Measurements from ENCODE around the gene CORIN. TPM values are rescaled to one million over a fixed set of nuclear protein-coding genes. Genes with fewer than 3 reads are reported as not detected.

CORIN gene
- polyA plus RNA-seq, 1 donor from 2014 or later, result 0.25 TPM

DNA sequence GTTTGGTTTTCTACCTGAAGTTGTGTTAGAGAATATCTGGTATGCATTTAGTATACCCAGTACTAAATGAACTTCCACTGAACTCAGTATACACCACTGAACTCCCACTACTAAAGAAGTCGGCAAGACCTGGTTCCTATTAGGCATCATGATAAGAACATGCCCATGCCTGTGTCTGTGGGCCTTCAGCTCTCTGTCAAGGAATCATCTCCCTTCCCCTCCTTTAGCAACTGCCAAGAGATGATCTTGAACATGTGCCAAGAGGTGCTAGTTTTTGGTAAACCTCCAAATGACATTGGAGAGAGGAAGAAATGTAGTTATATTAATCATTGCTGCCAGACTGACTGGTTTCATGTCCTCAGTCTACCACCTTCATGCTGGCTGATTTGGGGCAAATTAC is 239.5 kb downstream of the CORIN start:
- H3K4me3 ChIP-seq (ENCODE audit: low read length), result no peak overlapping the region
- no peaks in the 10 kb centered on the region for H3K79me2 ChIP-seq (replicated peaks; ENCODE audit: insufficient read depth, low read length)
- no peaks in the 10 kb centered on the region for H3K36me3 ChIP-seq (ENCODE audit: insufficient read depth, low read length)
- H2AFZ ChIP-seq (ENCODE audit: low read depth, low read length), result no peak overlapping the region
- TF ChIP-seq POLR2AphosphoS5 (IDR thresholded peaks at IDR 0.05) (no peak), TAF1 (IDR thresholded peaks at IDR 0.05; ENCODE audit: low read depth) (no peak), RAD21 (conservative IDR thresholded peaks at IDR 0.05) (no peak), EZH2 (IDR thresholded peaks at IDR 0.05; ENCODE audit: borderline replicate concordance, insufficient read depth, low read length, poor library complexity, severe bottlenecking) (no peak), SMC3 (conservative IDR thresholded peaks at IDR 0.05; ENCODE audit: poor library complexity) (no peak)
- TF ChIP-seq, protein P1, sequence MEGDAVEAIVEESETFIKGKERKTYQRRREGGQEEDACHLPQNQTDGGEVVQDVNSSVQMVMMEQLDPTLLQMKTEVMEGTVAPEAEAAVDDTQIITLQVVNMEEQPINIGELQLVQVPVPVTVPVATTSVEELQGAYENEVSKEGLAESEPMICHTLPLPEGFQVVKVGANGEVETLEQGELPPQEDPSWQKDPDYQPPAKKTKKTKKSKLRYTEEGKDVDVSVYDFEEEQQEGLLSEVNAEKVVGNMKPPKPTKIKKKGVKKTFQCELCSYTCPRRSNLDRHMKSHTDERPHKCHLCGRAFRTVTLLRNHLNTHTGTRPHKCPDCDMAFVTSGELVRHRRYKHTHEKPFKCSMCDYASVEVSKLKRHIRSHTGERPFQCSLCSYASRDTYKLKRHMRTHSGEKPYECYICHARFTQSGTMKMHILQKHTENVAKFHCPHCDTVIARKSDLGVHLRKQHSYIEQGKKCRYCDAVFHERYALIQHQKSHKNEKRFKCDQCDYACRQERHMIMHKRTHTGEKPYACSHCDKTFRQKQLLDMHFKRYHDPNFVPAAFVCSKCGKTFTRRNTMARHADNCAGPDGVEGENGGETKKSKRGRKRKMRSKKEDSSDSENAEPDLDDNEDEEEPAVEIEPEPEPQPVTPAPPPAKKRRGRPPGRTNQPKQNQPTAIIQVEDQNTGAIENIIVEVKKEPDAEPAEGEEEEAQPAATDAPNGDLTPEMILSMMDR (IDR thresholded peaks at IDR 0.05; ENCODE audit: poor library complexity, severe bottlenecking), result no peak
- no peaks in the 10 kb centered on the region for H3F3A ChIP-seq (ENCODE audit: insufficient read depth, low read length, poor library complexity, severe bottlenecking)
- no peaks in the 10 kb centered on the region for H3K9me3 ChIP-seq (ENCODE audit: low read length)
- no peaks in the 10 kb centered on the region for H3K27me3 ChIP-seq (ENCODE audit: insufficient read depth, low read depth, low read length)
- no peaks in the 10 kb centered on the region for H3K9me2 ChIP-seq (ENCODE audit: insufficient read depth, low read length)
- H3K27ac ChIP-seq (ENCODE audit: low read length), result no peak overlapping the region
- H3K4me2 ChIP-seq (ENCODE audit: low read length), result no peak overlapping the region
- no peak overlapping the region for H3K9ac ChIP-seq (ENCODE audit: low read length)
- H4K20me1 ChIP-seq (ENCODE audit: insufficient read depth), result no peaks in the 10 kb centered on the region

DNA sequence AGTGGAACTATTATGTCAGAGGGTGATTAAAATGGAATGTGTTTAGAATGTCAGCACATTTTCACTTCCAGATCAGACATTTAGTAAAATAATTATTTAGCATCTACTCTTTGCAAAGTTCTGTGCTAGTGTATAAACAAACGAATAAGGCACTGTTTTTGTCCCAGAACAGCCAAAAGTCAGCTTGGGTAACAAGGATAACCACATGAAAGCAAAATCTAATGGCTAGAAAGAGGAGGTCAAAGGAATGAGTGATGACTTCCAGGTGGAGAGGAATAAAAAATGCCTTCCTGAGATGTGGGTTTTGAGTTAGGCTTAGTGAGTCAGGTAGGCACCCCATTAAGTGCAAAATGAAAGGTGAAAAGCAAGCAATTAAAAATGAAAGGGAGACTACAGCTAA is 240.2 kb downstream of the CORIN start:
- no peak overlapping the region for H3K4me2 ChIP-seq (ENCODE audit: low read length)
- no peak for TF ChIP-seq EP300 (conservative IDR thresholded peaks at IDR 0.05; ENCODE audit: poor library complexity, severe bottlenecking)

DNA sequence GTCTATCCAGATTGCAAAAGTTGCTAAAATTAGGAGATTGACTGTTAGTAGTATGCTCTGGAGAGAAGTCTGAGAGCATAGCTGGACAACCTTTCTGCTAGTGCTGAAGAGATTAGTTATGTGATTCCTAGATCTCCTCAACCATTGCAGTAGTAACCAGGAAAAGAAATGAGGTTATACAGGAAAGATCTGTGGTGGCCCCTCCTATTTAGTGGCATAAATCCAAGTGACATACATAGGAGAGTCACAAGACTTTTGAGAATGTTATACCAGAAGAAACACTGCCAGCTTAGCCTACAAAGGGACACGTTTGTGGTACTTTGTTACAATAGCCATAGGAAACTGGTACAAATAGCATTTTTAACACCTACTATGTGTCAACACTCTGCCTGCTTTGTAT is 247.5 kb downstream of the CORIN start:
- Histone ChIP-seq H3K4me3 (ENCODE audit: low read length) (no peak overlapping the region), H3F3A (ENCODE audit: insufficient read depth, low read length, poor library complexity, severe bottlenecking) (no peaks in the 10 kb centered on the region), H2AFZ (ENCODE audit: low read depth, low read length) (no peak overlapping the region), H3K79me2 (replicated peaks; ENCODE audit: insufficient read depth, low read length) (no peaks in the 10 kb centered on the region), H4K20me1 (ENCODE audit: insufficient read depth) (no peaks in the 10 kb centered on the region), H3K27ac (ENCODE audit: low read length) (no peak overlapping the region), H3K9me2 (ENCODE audit: insufficient read depth, low read length) (no peaks in the 10 kb centered on the region), H3K4me2 (ENCODE audit: low read length) (no peak overlapping the region), H3K9ac (ENCODE audit: low read length) (no peak overlapping the region), H3K27me3 (ENCODE audit: insufficient read depth, low read depth, low read length) (no peaks in the 10 kb centered on the region), H3K36me3 (ENCODE audit: insufficient read depth, low read length) (no peaks in the 10 kb centered on the region), H3K9me3 (ENCODE audit: low read length) (no peaks in the 10 kb centered on the region)
- TF ChIP-seq EP300 (conservative IDR thresholded peaks at IDR 0.05; ENCODE audit: poor library complexity, severe bottlenecking) (no peak), MXI1 (conservative IDR thresholded peaks at IDR 0.05; ENCODE audit: poor library complexity, severe bottlenecking) (no peak), RAD21 (conservative IDR thresholded peaks at IDR 0.05) (no peak)
- TF ChIP-seq, protein P2, sequence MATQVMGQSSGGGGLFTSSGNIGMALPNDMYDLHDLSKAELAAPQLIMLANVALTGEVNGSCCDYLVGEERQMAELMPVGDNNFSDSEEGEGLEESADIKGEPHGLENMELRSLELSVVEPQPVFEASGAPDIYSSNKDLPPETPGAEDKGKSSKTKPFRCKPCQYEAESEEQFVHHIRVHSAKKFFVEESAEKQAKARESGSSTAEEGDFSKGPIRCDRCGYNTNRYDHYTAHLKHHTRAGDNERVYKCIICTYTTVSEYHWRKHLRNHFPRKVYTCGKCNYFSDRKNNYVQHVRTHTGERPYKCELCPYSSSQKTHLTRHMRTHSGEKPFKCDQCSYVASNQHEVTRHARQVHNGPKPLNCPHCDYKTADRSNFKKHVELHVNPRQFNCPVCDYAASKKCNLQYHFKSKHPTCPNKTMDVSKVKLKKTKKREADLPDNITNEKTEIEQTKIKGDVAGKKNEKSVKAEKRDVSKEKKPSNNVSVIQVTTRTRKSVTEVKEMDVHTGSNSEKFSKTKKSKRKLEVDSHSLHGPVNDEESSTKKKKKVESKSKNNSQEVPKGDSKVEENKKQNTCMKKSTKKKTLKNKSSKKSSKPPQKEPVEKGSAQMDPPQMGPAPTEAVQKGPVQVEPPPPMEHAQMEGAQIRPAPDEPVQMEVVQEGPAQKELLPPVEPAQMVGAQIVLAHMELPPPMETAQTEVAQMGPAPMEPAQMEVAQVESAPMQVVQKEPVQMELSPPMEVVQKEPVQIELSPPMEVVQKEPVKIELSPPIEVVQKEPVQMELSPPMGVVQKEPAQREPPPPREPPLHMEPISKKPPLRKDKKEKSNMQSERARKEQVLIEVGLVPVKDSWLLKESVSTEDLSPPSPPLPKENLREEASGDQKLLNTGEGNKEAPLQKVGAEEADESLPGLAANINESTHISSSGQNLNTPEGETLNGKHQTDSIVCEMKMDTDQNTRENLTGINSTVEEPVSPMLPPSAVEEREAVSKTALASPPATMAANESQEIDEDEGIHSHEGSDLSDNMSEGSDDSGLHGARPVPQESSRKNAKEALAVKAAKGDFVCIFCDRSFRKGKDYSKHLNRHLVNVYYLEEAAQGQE (IDR thresholded peaks at IDR 0.05; ENCODE audit: borderline replicate concordance), result no peak

More for the DNA sequence above, 240.2 kb downstream of the CORIN start:
- Histone ChIP-seq H2AFZ (ENCODE audit: low read depth, low read length) (no peak overlapping the region), H3K36me3 (ENCODE audit: insufficient read depth, low read length) (no peaks in the 10 kb centered on the region), H3K27ac (ENCODE audit: low read length) (no peak overlapping the region), H3F3A (ENCODE audit: insufficient read depth, low read length, poor library complexity, severe bottlenecking) (no peaks in the 10 kb centered on the region), H3K79me2 (replicated peaks; ENCODE audit: insufficient read depth, low read length) (no peaks in the 10 kb centered on the region), H3K4me3 (ENCODE audit: low read length) (no peak overlapping the region), H3K27me3 (ENCODE audit: insufficient read depth, low read depth, low read length) (no peaks in the 10 kb centered on the region), H3K9me3 (ENCODE audit: low read length) (no peaks in the 10 kb centered on the region), H3K9ac (ENCODE audit: low read length) (no peak overlapping the region), H4K20me1 (ENCODE audit: insufficient read depth) (no peaks in the 10 kb centered on the region), H3K9me2 (ENCODE audit: insufficient read depth, low read length) (no peaks in the 10 kb centered on the region)
